Endothelial cell of umbilical vein (primary cell): ENCODE results near the gene TRIM17. TPM values are rescaled to one million over a fixed set of nuclear protein-coding genes. Genes with fewer than 3 reads are reported as not detected.

Source experiments
- BruUV-seq: library from RNA; stranded (reverse); fragments of 400-500 nt; replicated peaks from 2 replicates; lab custom pipeline; 2021; lab: Mats Ljungman, UMichigan
- CTCF ChIA-PET: fragments of 300-600, 350-600 bp; sonication (Branson Sonifier 250); formaldehyde crosslinking; loops from one replicate; lab custom pipeline; 2021; ENCODE audit warnings: antibody characterized with exemption, inconsistent platforms; lab: Charles Lee
- POLR2A ChIA-PET: fragments of 300-600, 350-600 bp; sonication (Branson Sonifier 250); formaldehyde crosslinking; loops from one replicate; lab custom pipeline; 2021; ENCODE audit warnings: antibody characterized with exemption, inconsistent platforms; lab: Charles Lee
- DNase-seq: peaks from one replicate; pipeline ENCODE4 v3.0.0-alpha.2; 2011; ENCODE audit warnings: low read depth, low spot score
- FAIRE-seq: peaks from 2 replicates; lab custom pipeline; 2011; peaks lifted over from hg19 to GRCh38; lab: Jason Lieb, UNC
- H2AFZ ChIP-seq: 2 replicates; pipeline ENCODE4 v1.6.0; 2012; ENCODE audit warnings: low read depth, low read length, control low read depth, inconsistent platforms
- H3K27ac ChIP-seq: 2 replicates; pipeline ENCODE4 v1.5.1; 2011; ENCODE audit warnings: low read depth, mild to moderate bottlenecking, control low read depth, low read length, moderate library complexity; ENCODE audit not compliant: insufficient read depth
- H3K27me3 ChIP-seq, 2 experiments: 2 replicates each; pipeline versions ENCODE4 v1.6.0 to v1.6.1; 2011; ENCODE audit warnings: low read length in 2 of 2, mixed read lengths in 1 of 2; ENCODE audit not compliant: control insufficient read depth in 2 of 2, insufficient read depth in 2 of 2
- H3K36me3 ChIP-seq, 2 experiments: 2 replicates in 1 of 2; 3 replicates in 1 of 2; pipeline ENCODE4 v1.5.1; 2011; ENCODE audit warnings: low read length in 2 of 2, mild to moderate bottlenecking in 1 of 2, moderate library complexity in 1 of 2; ENCODE audit not compliant: control insufficient read depth in 2 of 2, insufficient read depth in 2 of 2; ENCODE audit errors: extremely low read depth in 1 of 2
- H3K4me1 ChIP-seq: 3 replicates; pipeline ENCODE4 v1.5.1; 2011; ENCODE audit warnings: mild to moderate bottlenecking, low read length; ENCODE audit not compliant: control insufficient read depth, insufficient read depth; ENCODE audit errors: extremely low read depth
- H3K4me2 ChIP-seq: 2 replicates; pipeline ENCODE4 v1.6.1; 2011; ENCODE audit warnings: low read length, control low read depth, mixed read lengths; ENCODE audit not compliant: insufficient read depth
- H3K4me3 ChIP-seq, 3 experiments: fragments of 200-600 bp in 1 of 3; sonication (generic), shearing (Covaris generic) in 1 of 3; replicated peaks in 1 of 3; 2 replicates each; pipeline ENCODE4 v1.5.1; 2011 to 2016; ENCODE audit warnings: control low read depth in 3 of 3, low read length in 3 of 3, mild to moderate bottlenecking in 2 of 3, inconsistent platforms in 1 of 3, low read depth in 1 of 3, moderate library complexity in 1 of 3; ENCODE audit not compliant: insufficient read depth in 1 of 3
- H3K79me2 ChIP-seq: 2 replicates; pipeline ENCODE4 v1.6.0; 2012; ENCODE audit warnings: low read length, inconsistent platforms; ENCODE audit not compliant: control insufficient read depth, insufficient read depth
- H3K9ac ChIP-seq: replicated peaks from 2 replicates; pipeline ENCODE3; 2011; ENCODE audit warnings: low read length, control low read depth; ENCODE audit not compliant: insufficient read depth; ENCODE audit errors: extremely low read depth
- H3K9me1 ChIP-seq: replicated peaks from 3 replicates; pipeline ENCODE4 v1.6.0; 2011; ENCODE audit warnings: mild to moderate bottlenecking, low read length; ENCODE audit not compliant: control insufficient read depth, insufficient read depth; ENCODE audit errors: extremely low read depth
- H3K9me3 ChIP-seq: replicated peaks from 2 replicates; pipeline ENCODE4 v1.5.1; 2012; ENCODE audit warnings: low read length, inconsistent platforms; ENCODE audit not compliant: control insufficient read depth, insufficient read depth
- H4K20me1 ChIP-seq: replicated peaks from 2 replicates; pipeline ENCODE3; 2011; ENCODE audit warnings: mild to moderate bottlenecking, low read length; ENCODE audit not compliant: control insufficient read depth, insufficient read depth; ENCODE audit errors: extremely low read depth
- CTCF ChIP-seq, 2 donors: IDR thresholded peaks; 1 replicate in 1 of 2; 2 replicates in 1 of 2; pipeline ENCODE4 v1.5.1; 2011; ENCODE audit warnings: low read length in 2 of 2, mild to moderate bottlenecking in 2 of 2, moderate library complexity in 2 of 2, control low read depth in 1 of 2, inconsistent platforms in 1 of 2, low read depth in 1 of 2; ENCODE audit not compliant: insufficient read depth in 1 of 2; ENCODE audit errors: extremely low read depth in 1 of 2
- EZH2 ChIP-seq: IDR thresholded peaks from 2 replicates; pipeline ENCODE4 v1.6.1; 2012; ENCODE audit warnings: borderline replicate concordance, low read depth, mild to moderate bottlenecking, moderate library complexity, low read length, inconsistent platforms; ENCODE audit not compliant: severe bottlenecking
- FOS ChIP-seq: IDR thresholded peaks from 2 replicates; pipeline ENCODE4 v1.6.1; 2011; ENCODE audit warnings: mild to moderate bottlenecking, low read length, moderate library complexity, borderline replicate concordance; ENCODE audit not compliant: insufficient read depth
- GATA2 ChIP-seq: IDR thresholded peaks from 2 replicates; pipeline ENCODE4 v1.7.0; 2011; ENCODE audit warnings: low read depth, mild to moderate bottlenecking, moderate library complexity, mixed read lengths, low read length; ENCODE audit not compliant: insufficient read length, insufficient read depth
- JUN ChIP-seq: IDR thresholded peaks from 2 replicates; pipeline ENCODE4 v1.6.1; 2011; ENCODE audit warnings: borderline replicate concordance, low read depth; ENCODE audit not compliant: insufficient read length, insufficient read depth
- MAX ChIP-seq: IDR thresholded peaks from 2 replicates; pipeline ENCODE4 v1.6.1; 2011; ENCODE audit not compliant: insufficient read depth, insufficient read length
- MYC ChIP-seq: IDR thresholded peaks from one replicate; pipeline ENCODE4 v1.6.1; 2011; ENCODE audit warnings: mild to moderate bottlenecking, low read depth, low read length
- POLR2A ChIP-seq: IDR thresholded peaks from 2 replicates; pipeline ENCODE4 v1.6.1; 2012; ENCODE audit warnings: low read depth, mild to moderate bottlenecking, control low read depth, low read length
- POLR2AphosphoS5 ChIP-seq: IDR thresholded peaks from 2 replicates; pipeline ENCODE4 v1.6.1; 2012; ENCODE audit warnings: low read depth, mild to moderate bottlenecking, control low read depth, low read length, moderate library complexity; ENCODE audit not compliant: insufficient read depth
- dilution Hi-C: fragments of 300-500 bp; cut with MboI; formaldehyde crosslinking; loops from one replicate; pipeline ENCODE4 v1.15.0; 2019; ENCODE audit warnings: low sequenced_read_pairs; ENCODE audit not compliant: extremely low pct_ligation_motif_present
- intact Hi-C: fragments of 100-400 bp; cut with micrococcal nuclease; formaldehyde crosslinking; loops from one replicate; pipeline ENCODE4 v1.10.0; 2022
- polyA plus RNA-seq, 4 experiments: library from polyadenylated mRNA; depleted of rRNA in 3 of 4; stranded (reverse) in 3 of 4; unstranded in 1 of 4; fragments of >200 nt; gene quantifications; 2 replicates each; pipeline versions ENCODE4 v1.2.1 to v1.2.3, GENCODE V29; 2011 to 2012; ENCODE audit warnings: missing spikeins in 1 of 4
- total RNA-seq: library from RNA; stranded (reverse); gene quantifications from 2 replicates; pipeline ENCODE4 v1.2.3, GENCODE V29; 2021

TRIM17 gene
- total and polyA plus RNA-seq, 2 donors (not counting 3 experiments of a cell fraction or from before 2014, with no cell fraction given): not detected

- BruUV-seq: no TSS peak
- Histone ChIP-seq H3K27ac (no peak overlapping the region), H3K27me3 (no peaks in the 10 kb centered on the region), H3K36me3 (no peaks in the 10 kb centered on the region), H3K4me1 (no peaks in the 10 kb centered on the region), H4K20me1 (no peaks in the 10 kb centered on the region), H3K9ac (no peak overlapping the region), H2AFZ (no peak overlapping the region), H3K4me3 (no peak overlapping the region), H3K79me2 (no peaks in the 10 kb centered on the region), H3K9me1 (no peaks in the 10 kb centered on the region), H3K4me2 (no peak overlapping the region), H3K9me3 (no peaks in the 10 kb centered on the region)
- dilution Hi-C loops: no loop called here
- FAIRE-seq (no peak), DNase-seq (no peak)
- TF ChIP-seq CTCF (IDR thresholded peaks at IDR 0.05; ENCODE audit: extremely low read depth in 1 of 2, insufficient read depth in 1 of 2, low read depth in 1 of 2, low read length in 2 of 2) (no peak), JUN (no peak), POLR2AphosphoS5 (no peak), POLR2A (no peak), FOS (no peak), EZH2 (no peak), MYC (no peak), GATA2 (no peak), MAX (no peak)
- ChIA-PET POLR2A (no interaction called here), CTCF (no interaction called here)
- intact Hi-C loops: no loop called here
Observed at GRCh38 chr1:228366866-228367741, 49.6 kb downstream of the TRIM17 start.
